GM19239 (cell line): ENCODE data around the gene HRH3.

Experiments
- DNase-seq: peaks from one replicate; pipeline ENCODE4 v3.0.0; 2011; ENCODE audit warnings: low spot score; ENCODE audit not compliant: insufficient read length
- FAIRE-seq: peaks from 2 replicates; lab custom pipeline; 2011; peaks lifted over from hg19 to GRCh38; lab: Jason Lieb, UNC

HRH3 gene

GRCh38 chr20:62219992-62220665 is at the start of gene HRH3:
HRH3 (minus strand) TSS chr20:62220278; CDS start chr20:62219970, 308 bp downstream.
- DNase-seq = peak; percentile 86
- FAIRE-seq = no peak

GRCh38 chr20:62269871-62270270 is 49.8 kb upstream of the HRH3 start:
- FAIRE-seq (no peak), DNase-seq (no peak)

- DNase-seq = no peak
- no peak for FAIRE-seq
These were observed 49.3 kb upstream of the HRH3 start for GRCh38 chr20:62269378-62269777.

- FAIRE-seq (no peak), DNase-seq (no peak)
These were observed 48.3 kb upstream of the HRH3 start for GRCh38 chr20:62268228-62268900.

DNA sequence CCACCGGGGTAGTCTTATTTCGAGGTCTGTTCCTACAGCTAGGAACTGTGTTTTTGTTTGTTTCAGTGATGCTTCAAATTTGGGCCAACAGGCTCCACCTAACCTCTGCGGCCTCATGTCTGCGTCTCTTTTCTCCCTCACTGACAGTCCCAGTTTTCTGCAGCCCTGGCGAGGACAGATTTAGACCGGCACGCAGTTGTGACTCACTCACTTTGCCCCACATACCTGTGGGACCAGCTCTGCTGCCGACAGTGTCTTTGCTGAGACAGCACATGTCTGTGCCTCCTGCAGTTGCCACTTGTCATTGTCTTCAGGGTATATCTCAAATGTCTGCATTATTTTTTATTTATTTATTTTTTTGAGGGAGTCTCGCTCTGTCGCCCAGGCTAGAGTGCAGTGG is 47.5 kb upstream of the HRH3 start:
- DNase-seq = no peak
- FAIRE-seq = no peak

DNA sequence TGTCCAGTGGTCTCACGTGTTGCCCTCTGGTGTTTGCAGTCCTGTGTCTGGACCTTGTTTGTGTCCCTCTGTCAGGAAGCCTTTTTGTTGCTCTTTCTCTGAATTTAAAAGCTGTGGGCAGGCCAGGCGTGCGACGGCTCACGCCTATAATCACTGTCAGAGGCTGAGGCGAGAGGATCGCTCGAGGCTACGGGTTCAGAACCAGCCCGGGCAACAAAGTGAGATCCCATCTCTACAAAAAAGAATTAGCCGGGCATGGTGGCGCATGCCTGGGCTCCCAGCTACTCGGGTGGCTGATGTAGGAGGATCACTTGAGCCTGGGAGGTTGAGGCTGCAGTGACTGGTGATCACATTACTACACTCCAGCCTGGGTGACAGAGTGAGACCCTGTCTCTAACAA is 46.8 kb upstream of the HRH3 start:
- no peak for FAIRE-seq
- no peak for DNase-seq

DNA sequence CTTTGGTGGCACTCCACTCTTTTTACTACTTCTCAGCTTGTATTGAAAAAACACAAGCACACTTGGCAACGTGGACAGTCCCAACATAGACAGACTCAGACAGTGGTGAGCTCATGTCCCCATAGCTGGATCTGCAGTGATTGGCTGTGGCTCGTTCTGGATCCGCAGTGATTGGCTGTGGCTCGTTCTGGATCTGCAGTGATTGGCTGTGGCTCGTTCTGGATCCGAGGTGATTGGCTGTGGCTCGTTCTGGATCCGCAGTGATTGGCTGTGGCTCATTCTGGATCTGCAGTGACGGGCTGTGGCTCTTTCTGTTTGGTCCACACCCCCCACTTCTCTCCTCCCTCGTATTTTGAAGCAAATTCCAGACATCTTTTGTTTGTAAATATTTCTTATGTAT is 46.3 kb upstream of the HRH3 start:
- FAIRE-seq = no peak
- DNase-seq = no peak

DNA sequence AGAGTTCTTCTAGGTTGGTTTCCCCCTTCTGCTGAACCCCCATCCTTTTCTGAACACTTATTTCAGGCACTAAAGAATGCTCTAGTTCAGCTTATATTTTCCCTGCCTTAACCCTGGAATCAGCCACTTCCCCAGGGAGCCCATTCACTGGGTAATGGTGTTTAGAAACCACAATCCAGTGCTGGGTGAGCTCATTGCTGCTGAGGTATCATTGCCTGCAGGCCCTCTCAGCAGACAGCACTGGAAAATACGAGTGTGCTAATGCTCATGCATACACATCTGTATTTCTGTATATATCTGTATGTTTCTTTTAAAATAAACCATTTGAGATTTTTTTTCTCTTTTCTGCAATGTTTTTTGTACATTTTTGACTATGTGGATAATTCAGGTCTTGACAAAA is 45.3 kb upstream of the HRH3 start:
- FAIRE-seq (no peak), DNase-seq (no peak)

DNA sequence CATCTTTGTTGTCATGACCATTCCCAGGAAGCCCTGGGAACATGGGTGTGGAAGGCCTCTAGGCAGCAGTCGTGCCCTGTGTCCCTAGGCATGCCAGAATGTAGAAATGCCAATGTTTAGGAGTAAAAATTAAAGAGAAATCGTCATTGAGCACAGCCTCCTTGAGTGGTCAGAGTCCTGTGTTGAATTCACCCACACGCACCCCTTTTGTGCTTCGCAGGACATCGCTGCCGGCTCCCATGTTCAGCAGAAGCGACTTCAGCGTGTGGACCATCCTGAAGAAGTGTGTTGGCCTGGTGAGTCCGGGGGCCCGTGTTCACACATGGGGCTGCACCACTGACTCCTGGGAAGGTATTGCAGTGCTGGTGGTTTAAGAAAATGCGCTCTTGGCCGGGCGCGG is 43.3 kb upstream of the HRH3 start:
- no peak for FAIRE-seq

DNA sequence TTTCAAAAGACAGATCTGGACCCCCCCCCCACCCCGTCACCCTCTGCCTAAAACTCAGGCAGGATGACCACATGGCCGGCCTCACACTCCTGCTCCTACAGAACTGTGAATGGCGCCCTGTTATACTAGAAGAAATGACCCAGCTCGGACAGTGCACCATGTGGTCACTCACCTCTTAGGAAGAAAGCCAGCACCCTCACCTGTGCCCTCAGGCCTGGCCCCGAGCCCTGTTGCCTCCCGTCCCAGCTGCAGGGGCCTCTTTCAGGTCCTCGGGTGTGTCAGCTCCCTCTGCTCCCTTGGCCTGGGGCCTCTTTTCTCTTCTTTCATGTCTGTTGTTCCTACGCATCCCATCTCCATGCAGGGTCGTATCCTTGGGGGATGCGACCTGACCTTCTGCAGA is 42.0 kb upstream of the HRH3 start:
- DNase-seq (no peak), FAIRE-seq (no peak)

More for the DNA sequence above, 43.3 kb upstream of the HRH3 start:
- no peak for DNase-seq

- no peak for DNase-seq
- no peak for FAIRE-seq
These were observed 39.2 kb upstream of the HRH3 start for GRCh38 chr20:62259294-62259565.

DNA sequence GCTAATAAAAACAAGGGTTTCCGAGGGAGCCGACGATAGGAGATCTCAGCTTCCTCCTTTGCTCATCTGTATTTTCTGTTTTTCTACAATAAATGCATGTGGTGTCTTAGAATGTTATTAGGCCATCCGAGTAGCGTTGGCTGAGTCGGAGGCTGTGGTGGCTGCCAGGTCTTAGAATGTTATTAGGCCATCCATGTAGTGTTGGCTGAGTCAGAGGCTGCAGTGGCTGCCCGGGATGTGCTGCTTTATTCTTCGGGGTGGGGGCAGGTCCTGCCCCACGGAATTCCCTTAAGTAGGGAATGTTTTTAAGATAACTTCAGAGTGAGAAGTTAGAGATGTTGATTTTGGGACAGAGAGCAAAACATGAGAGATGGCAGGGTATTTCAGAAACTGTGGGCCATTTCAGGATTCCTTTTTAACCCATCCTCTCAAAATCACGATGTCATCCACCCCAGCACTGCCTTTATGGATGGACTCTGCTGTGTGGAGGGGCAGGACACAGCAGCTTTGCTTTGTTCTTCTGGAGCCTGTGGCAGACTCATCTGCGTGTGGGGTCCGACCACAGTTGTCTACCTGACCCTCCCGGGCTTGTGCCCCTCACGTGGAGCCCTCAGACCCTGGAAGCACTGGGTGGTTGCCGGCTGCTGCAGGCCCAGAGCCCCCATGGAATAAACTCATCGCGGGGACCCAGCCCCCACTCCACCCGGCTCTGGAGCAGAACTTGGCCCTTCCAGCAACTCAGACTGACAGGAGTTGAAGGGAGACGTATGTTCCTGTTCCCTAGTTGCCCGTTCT is 38.6 kb upstream of the HRH3 start:
- FAIRE-seq = no peak

GRCh38 chr20:62255976-62256375 is 35.9 kb upstream of the HRH3 start:
- DNase-seq (no peak), FAIRE-seq (no peak)

More for the DNA sequence above, 38.6 kb upstream of the HRH3 start:
- no peak for DNase-seq

GRCh38 chr20:62254021-62254724 is 34.1 kb upstream of the HRH3 start:
- DNase-seq = no peak
- no peak for FAIRE-seq

GRCh38 chr20:62253398-62253797 is 33.3 kb upstream of the HRH3 start:
- no peak for DNase-seq
- FAIRE-seq = no peak

GRCh38 chr20:62252342-62252966 is 32.4 kb upstream of the HRH3 start:
- no peak for FAIRE-seq
- DNase-seq = no peak

- DNase-seq (no peak), FAIRE-seq (no peak)
These were observed 28.9 kb upstream of the HRH3 start for GRCh38 chr20:62248890-62249560.

GRCh38 chr20:62246872-62247652 is 27.0 kb upstream of the HRH3 start:
- DNase-seq (no peak), FAIRE-seq (no peak)

GRCh38 chr20:62246431-62246830 is 26.4 kb upstream of the HRH3 start:
- FAIRE-seq (no peak), DNase-seq (no peak)
